HG02678 (cell line): Measurements from ENCODE around the gene HSD17B8.
"Not testable (repeated sequence)": the region's sequence is repeated elsewhere in the genome, so short reads cannot be mapped to it uniquely, and the experiment has no call there.

Source experiments
- ATAC-seq: cut with Tn5 transposase; IDR thresholded peaks from one replicate; pipeline ENCODE4 v1.9.1; 2021; ENCODE audit warnings: mild to moderate bottlenecking, moderate library complexity; ENCODE audit not compliant: unreplicated experiment

The HSD17B8 gene

DNA sequence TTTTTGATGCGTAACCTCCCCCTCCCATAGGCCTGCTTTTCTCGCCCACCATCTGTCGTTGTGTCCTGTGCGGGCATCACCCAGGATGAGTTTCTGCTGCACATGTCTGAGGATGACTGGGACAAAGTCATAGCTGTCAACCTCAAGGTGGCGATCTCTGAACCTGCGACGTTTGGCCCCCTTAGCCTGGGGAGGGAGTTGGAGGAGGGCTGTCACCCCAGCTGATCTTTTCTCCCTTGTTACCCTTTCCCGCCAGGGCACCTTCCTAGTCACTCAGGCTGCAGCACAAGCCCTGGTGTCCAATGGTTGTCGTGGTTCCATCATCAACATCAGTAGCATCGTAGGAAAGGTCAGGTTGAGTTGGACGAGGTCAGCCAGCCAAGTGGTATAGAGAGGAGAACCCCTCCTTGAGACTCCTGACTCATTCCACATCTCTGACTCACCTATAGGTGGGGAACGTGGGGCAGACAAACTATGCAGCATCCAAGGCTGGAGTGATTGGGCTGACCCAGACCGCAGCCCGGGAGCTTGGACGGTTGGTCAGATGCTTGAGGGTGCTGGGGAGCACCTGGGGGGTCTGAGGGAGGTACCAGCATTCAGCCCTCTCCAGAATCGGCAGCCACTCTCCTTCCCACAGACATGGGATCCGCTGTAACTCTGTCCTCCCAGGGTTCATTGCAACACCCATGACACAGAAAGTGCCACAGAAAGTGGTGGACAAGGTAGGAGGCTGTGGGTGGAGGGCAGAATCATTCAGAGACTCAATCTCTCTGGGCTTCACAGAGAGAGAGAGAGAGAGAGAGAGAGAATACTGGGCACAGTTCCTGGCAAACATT is 954 bp downstream of the HSD17B8 start:
- no peak for ATAC-seq

DNA sequence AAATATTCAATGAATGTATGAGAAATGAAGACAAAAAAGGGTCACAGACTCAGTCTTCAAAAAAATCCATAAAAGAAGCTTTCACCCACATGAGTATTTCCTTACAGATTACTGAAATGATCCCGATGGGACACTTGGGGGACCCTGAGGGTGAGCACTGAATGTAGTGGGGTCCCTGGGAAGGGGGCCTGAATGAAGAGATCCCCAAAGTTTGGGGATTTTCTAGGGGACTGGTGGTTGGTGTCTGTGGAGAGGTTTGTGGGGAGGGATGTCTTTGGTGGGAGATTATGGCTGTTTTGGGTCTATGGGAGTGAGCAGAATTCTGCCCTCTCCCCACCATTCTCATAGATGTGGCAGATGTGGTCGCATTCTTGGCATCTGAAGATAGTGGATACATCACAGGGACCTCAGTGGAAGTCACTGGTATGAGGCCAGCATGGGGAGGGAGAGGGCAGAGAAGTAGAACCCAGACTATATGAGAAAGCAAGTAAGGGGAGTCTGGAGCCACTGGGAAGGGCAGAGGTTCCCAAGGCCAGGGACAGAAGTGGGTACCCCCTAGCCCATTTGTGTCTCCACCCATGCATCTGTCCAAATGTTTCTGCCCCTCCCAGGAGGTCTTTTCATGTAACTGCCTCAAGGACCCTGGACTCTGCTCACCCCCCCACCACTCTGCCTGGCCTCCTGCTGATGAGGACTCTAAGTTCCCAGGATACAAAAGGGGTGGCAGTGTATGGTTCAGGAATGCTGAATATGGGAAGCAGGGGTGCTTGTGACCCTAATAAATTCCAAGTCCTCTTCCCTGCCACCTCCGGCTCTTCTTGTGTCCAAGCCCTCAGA is 1.8 kb downstream of the HSD17B8 start:
- no peak for ATAC-seq

- ATAC-seq: no peak
Observed at GRCh38 chr6:33206864-33207551, 2.6 kb downstream of the HSD17B8 start.

GRCh38 chr6:33207552-33208090 is 3.2 kb downstream of the HSD17B8 start:
- no peak for ATAC-seq

GRCh38 chr6:33208091-33208967 is 3.9 kb downstream of the HSD17B8 start, which contains the start of gene RING1:
RING1 (plus strand) TSS chr6:33208500; CDS start chr6:33208823, 323 bp downstream.
- peak; percentile 56 for ATAC-seq

- ATAC-seq: no peak
Observed at GRCh38 chr6:33209856-33210255, 5.4 kb downstream of the HSD17B8 start.

DNA sequence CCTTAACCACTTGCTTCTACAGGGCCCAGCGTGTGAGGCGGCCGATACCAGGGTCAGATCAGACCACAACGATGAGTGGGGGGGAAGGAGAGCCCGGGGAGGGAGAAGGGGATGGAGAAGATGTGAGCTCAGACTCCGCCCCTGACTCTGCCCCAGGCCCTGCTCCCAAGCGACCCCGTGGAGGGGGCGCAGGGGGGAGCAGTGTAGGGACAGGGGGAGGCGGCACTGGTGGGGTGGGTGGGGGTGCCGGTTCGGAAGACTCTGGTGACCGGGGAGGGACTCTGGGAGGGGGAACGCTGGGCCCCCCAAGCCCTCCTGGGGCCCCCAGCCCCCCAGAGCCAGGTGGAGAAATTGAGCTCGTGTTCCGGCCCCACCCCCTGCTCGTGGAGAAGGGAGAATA is 6.7 kb downstream of the HSD17B8 start:
- no peak for ATAC-seq

GRCh38 chr6:33211666-33212422 is 7.4 kb downstream of the HSD17B8 start:
- ATAC-seq: no peak

GRCh38 chr6:33212857-33213165 is 8.4 kb downstream of the HSD17B8 start:
- ATAC-seq: no peak

DNA sequence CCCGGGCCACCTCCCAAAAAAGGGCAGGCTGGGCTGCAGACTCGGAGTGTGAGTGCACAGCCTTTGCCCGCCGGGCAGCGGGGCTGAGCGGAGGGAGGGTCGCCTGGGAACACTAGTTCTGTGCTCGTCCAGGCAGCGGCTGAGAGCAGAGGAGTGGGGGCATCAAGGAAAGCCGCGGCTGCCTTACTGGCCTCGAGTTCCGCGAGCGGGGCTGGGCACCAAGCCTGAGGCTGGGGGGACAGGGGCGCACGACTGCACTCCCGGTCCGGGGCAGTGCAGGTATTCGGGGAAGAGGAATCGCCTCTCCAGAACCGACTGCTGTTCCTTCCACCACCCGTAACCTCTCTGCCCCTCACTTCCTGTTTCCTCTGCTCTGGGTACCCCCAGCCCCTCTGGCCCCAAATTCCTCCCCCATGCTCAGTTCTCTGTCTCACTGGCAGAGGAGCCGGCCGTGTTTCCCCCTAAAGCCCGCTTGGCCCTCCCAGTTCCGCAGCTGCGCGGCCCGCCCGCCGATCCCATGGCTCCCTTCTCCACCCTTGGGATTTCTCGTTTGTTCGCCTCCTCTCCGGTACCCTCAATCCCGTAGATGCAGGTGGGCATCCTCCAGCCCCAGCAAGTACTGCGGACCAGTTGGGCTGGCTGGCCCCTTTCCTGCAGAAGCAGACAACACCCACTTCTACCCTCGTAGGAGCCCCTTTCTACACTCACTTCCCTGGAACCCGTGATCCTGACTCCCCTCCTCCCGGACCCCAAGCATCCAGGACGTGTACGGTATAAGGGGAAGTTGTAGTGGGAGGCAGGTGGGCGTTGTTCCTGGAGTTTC is 8.9 kb downstream of the HSD17B8 start:
- ATAC-seq: no peak

- ATAC-seq: no peak
Observed at GRCh38 chr6:33213989-33214335, 9.5 kb downstream of the HSD17B8 start.

DNA sequence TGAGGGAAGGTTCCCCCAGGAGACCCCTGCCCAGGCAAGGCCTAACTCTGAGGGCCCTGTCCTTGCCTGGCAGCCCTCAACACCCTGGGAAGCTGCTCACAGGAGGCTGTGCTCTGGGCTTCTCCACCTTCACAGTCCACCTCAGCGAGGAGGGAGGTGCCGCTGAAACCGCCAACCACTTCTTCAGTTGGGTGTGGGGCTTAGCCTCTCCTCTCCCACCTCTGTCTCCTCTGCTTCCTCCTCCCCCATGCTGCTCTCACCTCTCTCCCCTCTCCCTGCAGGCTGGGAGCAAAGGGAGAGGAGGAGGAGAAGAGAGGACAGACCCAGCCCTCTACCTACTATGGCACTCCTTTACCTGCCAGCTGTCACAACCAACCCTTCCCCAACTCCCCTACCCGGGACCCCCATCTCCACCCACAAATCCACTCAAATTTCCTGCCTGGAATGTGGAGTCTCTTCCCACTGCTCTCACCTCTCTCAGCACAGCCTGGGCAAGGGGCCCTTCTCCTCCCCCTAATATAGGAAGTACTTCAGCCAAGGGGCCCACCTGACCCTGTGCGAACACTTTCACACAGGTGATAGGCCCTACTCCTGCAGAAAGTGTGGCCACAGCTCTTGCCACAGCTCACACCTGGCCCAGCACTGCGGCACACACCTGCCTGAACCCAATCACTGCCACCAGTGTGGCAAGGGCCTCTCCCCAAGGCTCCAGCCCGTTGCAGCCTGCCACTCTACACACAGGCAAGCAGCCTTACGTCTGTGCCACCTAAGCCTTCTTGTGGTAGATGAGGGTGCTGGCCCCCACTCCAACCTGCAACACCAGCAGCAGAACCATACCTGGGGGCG is 11.0 kb downstream of the HSD17B8 start:
- no peak for ATAC-seq

- ATAC-seq: no peak
Observed at GRCh38 chr6:33216117-33216649, 11.7 kb downstream of the HSD17B8 start.

GRCh38 chr6:33217246-33217645 is 12.8 kb downstream of the HSD17B8 start:
- ATAC-seq: no peak

DNA sequence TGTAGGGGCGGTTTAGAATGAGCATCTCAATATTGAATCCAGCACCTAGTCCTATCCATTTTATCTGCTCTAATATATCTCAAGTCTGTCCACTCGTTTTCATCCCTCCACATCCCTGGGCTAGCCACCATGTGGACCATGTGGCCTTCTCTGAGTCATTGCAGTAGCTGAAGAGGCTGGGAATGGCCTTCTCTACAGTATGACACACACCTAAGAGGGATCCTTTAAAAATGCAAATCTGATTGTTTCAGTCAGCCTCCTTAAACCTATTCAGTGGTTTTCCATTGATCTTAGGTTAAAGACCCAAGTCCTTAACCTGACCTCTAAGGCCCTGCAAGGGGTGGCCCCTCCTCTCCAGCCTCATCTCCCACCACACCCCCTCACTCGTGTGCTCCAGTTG is 13.2 kb downstream of the HSD17B8 start:
- no peak for ATAC-seq

DNA sequence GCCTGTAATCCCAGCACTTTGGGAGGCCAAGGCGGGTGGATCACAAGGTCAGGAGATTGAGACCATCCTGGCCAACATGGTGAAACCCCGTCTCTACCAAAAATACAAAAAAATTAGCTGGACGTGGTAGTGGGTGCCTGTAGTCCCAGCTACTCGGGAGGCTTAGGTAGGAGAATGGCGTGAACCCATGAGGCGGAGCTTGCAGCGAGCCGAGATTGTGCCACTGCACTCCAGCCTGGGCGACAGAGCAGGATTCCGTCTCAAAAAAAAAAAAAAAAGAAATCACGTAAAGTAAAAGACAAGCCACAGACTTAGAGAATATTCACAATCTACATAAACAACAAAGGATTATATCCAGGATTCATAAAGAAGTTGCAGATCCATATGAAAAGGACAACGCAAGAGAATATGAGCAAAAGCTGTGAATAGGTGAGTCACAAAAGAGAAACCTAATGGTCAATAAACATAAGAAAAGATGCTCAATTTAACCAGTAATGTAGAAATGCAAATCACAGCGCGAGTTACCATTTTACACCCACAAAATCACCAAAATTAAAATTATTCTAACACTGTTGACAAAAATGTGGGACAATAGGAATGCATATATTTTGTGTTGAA is 22.2 kb downstream of the HSD17B8 start:
- ATAC-seq: not testable (repeated sequence)

DNA sequence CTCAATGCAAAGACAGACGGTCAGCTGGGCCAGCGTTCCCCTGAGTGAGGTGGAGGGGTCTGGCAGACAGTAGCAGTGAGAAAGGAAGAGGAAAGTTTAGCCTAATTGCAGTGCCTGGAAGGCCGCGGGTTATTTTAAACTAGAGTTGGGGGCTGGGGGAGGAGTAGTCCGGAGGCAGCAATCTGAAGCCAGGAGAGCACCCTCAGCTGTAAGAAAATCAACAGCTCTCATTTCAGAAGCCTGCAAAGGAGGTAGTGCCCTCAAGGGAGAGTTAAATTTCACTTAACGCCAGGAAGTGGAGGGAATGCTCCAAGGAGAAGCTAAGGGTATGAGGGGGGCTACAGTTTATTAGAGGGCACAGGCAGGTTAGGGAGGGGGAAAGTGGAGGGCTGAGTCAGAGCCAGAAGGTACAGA is 30.8 kb downstream of the HSD17B8 start:
- ATAC-seq: no peak
